ENCODE data around the gene ITPR2.

ITPR2 gene

GRCh38 chr12:26374934-26375680, 457.9 kb downstream of the ITPR2 start:
- Histone ChIP-seq H3K79me2 (ENCODE audit: insufficient read depth, low read length) (no peaks in the 10 kb centered on the region), H3K36me3 (ENCODE audit: insufficient read depth, low read length) (no peaks in the 10 kb centered on the region), H2AFZ (ENCODE audit: low read length) (no peak overlapping the region), H3K4me2 (ENCODE audit: low read length) (no peak overlapping the region), H3K4me3 (ENCODE audit: low read depth, low read length, poor library complexity, severe bottlenecking) (no peak overlapping the region), H3K9me2 (ENCODE audit: low read depth, low read length) (no peaks in the 10 kb centered on the region), H3K9me3 (ENCODE audit: low read length) (no peaks in the 10 kb centered on the region), H3K27ac (ENCODE audit: low read depth, low read length, poor library complexity, severe bottlenecking) (no peak overlapping the region), H3K27me3 (ENCODE audit: insufficient read depth, low read length) (no peaks in the 10 kb centered on the region), H4K20me1 (ENCODE audit: insufficient read depth, low read length) (no peaks in the 10 kb centered on the region), H3K9ac (ENCODE audit: low read length) (no peak overlapping the region), H3K4me1 (ENCODE audit: insufficient read depth, low read length, severe bottlenecking) (no peaks in the 10 kb centered on the region), H3F3A (ENCODE audit: insufficient read depth, low read length) (no peaks in the 10 kb centered on the region)
- TF ChIP-seq CTCF (IDR thresholded peaks at IDR 0.05; ENCODE audit: low read length) (no peak), EZH2 (IDR thresholded peaks at IDR 0.05; ENCODE audit: borderline replicate concordance, low read length) (no peak)

DNA sequence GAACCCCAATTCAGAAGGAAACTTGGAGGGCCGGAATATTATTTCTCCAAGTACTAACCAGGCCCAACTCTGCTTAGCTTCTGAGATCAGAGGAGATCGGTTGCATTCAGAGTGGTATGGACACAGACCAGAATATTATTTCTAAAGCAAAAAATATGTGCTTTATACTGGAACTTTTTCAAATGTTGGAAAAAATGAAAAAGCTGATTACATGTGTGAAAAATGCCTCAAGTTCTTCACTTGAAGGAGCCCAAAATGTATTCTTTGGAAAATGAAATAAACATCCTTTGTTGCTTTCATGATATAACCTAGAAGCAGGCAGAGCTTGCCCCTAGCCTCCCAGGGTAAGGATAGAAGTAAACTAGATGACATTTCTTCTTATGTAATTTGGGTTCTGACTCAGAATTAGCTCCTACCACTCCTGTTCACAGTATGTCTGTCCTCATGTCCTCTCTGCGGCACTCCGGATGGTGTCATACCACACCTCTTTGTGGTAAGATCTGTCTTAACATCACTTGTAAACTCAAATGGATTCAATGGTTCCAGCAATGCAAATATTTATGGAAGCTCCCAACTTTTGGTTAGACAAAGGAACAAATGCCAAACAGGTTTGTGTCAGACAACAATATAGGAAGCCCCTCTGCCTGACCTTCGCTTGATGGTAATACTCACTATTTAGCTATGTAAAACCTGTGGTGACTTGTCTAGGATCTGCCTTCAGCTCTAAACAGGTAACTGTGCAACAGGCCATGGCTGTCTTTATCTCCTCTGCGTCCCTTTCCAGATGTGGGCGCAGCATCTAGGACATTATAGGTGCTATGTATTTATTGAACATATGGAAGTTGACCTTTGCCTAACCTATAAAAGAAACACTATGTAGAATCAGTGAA, 459.1 kb downstream of the ITPR2 start:
- Histone ChIP-seq H3K4me2 (ENCODE audit: low read length) (no peak overlapping the region), H3K36me3 (ENCODE audit: insufficient read depth, low read length) (no peaks in the 10 kb centered on the region), H3K9me3 (ENCODE audit: low read length) (no peaks in the 10 kb centered on the region), H3K9ac (ENCODE audit: low read length) (no peak overlapping the region), H3K27me3 (ENCODE audit: insufficient read depth, low read length) (no peaks in the 10 kb centered on the region), H3K27ac (ENCODE audit: low read depth, low read length, poor library complexity, severe bottlenecking) (no peak overlapping the region), H4K20me1 (ENCODE audit: insufficient read depth, low read length) (no peaks in the 10 kb centered on the region), H3K9me2 (ENCODE audit: low read depth, low read length) (no peaks in the 10 kb centered on the region), H3K4me1 (ENCODE audit: insufficient read depth, low read length, severe bottlenecking) (no peaks in the 10 kb centered on the region), H3K4me3 (ENCODE audit: low read depth, low read length, poor library complexity, severe bottlenecking) (no peak overlapping the region), H3K79me2 (ENCODE audit: insufficient read depth, low read length) (no peaks in the 10 kb centered on the region), H2AFZ (ENCODE audit: low read length) (no peak overlapping the region), H3F3A (ENCODE audit: insufficient read depth, low read length) (no peaks in the 10 kb centered on the region)
- TF ChIP-seq EZH2 (IDR thresholded peaks at IDR 0.05; ENCODE audit: borderline replicate concordance, low read length) (no peak), CTCF (IDR thresholded peaks at IDR 0.05; ENCODE audit: low read length) (no peak)

DNA sequence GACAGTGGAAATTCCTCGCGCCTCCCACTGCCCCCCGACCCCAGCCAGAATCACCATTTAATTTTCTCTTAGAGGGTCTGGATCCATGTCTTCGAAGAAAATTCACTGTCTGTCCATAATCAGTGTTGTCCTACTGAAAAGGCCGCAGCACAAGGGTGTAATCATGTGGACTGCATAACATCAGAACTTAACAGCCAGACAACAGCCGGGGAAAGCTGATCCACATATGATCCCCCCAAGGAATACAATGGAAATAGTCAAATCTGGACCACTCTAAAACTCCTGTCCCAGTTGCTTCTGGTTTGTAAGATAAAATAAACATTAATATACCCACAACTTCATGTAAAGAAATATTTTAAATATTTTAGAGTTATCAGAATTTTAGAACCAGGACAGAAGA, 460.1 kb downstream of the ITPR2 start:
- H3K4me1 ChIP-seq (ENCODE audit: insufficient read depth, low read length, severe bottlenecking) = no peaks in the 10 kb centered on the region
- H3K27me3 ChIP-seq (ENCODE audit: insufficient read depth, low read length) = no peaks in the 10 kb centered on the region
- no peaks in the 10 kb centered on the region for H3K36me3 ChIP-seq (ENCODE audit: insufficient read depth, low read length)
- H3K27ac ChIP-seq (ENCODE audit: low read depth, low read length, poor library complexity, severe bottlenecking) = no peak overlapping the region
- no peak overlapping the region for H3K4me3 ChIP-seq (ENCODE audit: low read depth, low read length, poor library complexity, severe bottlenecking)
- H3K9ac ChIP-seq (ENCODE audit: low read length) = no peak overlapping the region
- no peaks in the 10 kb centered on the region for H3K9me3 ChIP-seq (ENCODE audit: low read length)
- TF ChIP-seq EZH2 (IDR thresholded peaks at IDR 0.05; ENCODE audit: borderline replicate concordance, low read length) = no peak
- TF ChIP-seq CTCF (IDR thresholded peaks at IDR 0.05; ENCODE audit: low read length) = no peak
- no peak overlapping the region for H2AFZ ChIP-seq (ENCODE audit: low read length)
- no peaks in the 10 kb centered on the region for H3K79me2 ChIP-seq (ENCODE audit: insufficient read depth, low read length)
- no peaks in the 10 kb centered on the region for H3F3A ChIP-seq (ENCODE audit: insufficient read depth, low read length)
- no peak overlapping the region for H3K4me2 ChIP-seq (ENCODE audit: low read length)
- no peaks in the 10 kb centered on the region for H4K20me1 ChIP-seq (ENCODE audit: insufficient read depth, low read length)
- no peaks in the 10 kb centered on the region for H3K9me2 ChIP-seq (ENCODE audit: low read depth, low read length)

Measured in OCI-LY1 (cell line).